Adipocyte (in vitro differentiated cells): ENCODE results near the gene EXOC6B.

ENCODE experiments used
- DNase-seq: peaks from one replicate; pipeline ENCODE4 v3.0.0-alpha.2; 2015; ENCODE audit warnings: low read depth
- H3K27me3 ChIP-seq: replicated peaks from 2 replicates; pipeline ENCODE4 v1.7.0; 2013; ENCODE audit warnings: mild to moderate bottlenecking, low read length, moderate library complexity; ENCODE audit not compliant: control insufficient read depth, insufficient read depth
- H3K36me3 ChIP-seq: 2 replicates; pipeline ENCODE4 v1.7.0; 2013; ENCODE audit warnings: low read length, mild to moderate bottlenecking, moderate library complexity; ENCODE audit not compliant: control insufficient read depth, insufficient read depth, severe bottlenecking
- H3K4me1 ChIP-seq: 2 replicates; pipeline ENCODE4 v1.7.0; 2013; ENCODE audit warnings: mild to moderate bottlenecking, low read length, moderate library complexity; ENCODE audit not compliant: control insufficient read depth, insufficient read depth
- H3K4me3 ChIP-seq: 2 replicates; pipeline ENCODE4 v1.7.0; 2013; ENCODE audit warnings: mild to moderate bottlenecking, low read length, moderate library complexity
- H3K9ac ChIP-seq: 2 replicates; pipeline ENCODE4 v1.7.0; 2013; ENCODE audit warnings: mild to moderate bottlenecking, low read length, moderate library complexity
- H3K9me3 ChIP-seq: 2 replicates; pipeline ENCODE4 v1.7.0; 2013; ENCODE audit warnings: mild to moderate bottlenecking, low read length, moderate library complexity; ENCODE audit not compliant: control insufficient read depth

EXOC6B gene

GRCh38 chr2:72757177-72757775, 68.6 kb downstream of the EXOC6B start:
- peaks cover 4% of the 10 kb centered on the region for H3K36me3 ChIP-seq
- H3K4me3 ChIP-seq: no peak overlapping the region
- peaks cover 19% of the 10 kb centered on the region for H3K9me3 ChIP-seq
- DNase-seq: peak; percentile 28
- no peaks in the 10 kb centered on the region for H3K27me3 ChIP-seq
- no peak overlapping the region for H3K9ac ChIP-seq
- peaks cover 23% of the 10 kb centered on the region for H3K4me1 ChIP-seq

- no peak overlapping the region for H3K4me3 ChIP-seq
- peak; percentile 28 for DNase-seq
- no peak overlapping the region for H3K9ac ChIP-seq
- peaks cover 5% of the 10 kb centered on the region for H3K9me3 ChIP-seq
- no peaks in the 10 kb centered on the region for H3K27me3 ChIP-seq
- H3K4me1 ChIP-seq: peaks cover 23% of the 10 kb centered on the region
- H3K36me3 ChIP-seq: peaks cover 3% of the 10 kb centered on the region
These were observed 70.0 kb downstream of the EXOC6B start for GRCh38 chr2:72755647-72756423.

- H3K9ac ChIP-seq: no peak overlapping the region
- H3K4me3 ChIP-seq: no peak overlapping the region
- no peaks in the 10 kb centered on the region for H3K36me3 ChIP-seq
- H3K9me3 ChIP-seq: no peaks in the 10 kb centered on the region
- no peak for DNase-seq
- H3K27me3 ChIP-seq: no peaks in the 10 kb centered on the region
- H3K4me1 ChIP-seq: peaks cover 23% of the 10 kb centered on the region
These were observed 71.1 kb downstream of the EXOC6B start for GRCh38 chr2:72754628-72755320.

GRCh38 chr2:72750977-72751639, 74.7 kb downstream of the EXOC6B start:
- DNase-seq: no peak
- H3K4me3 ChIP-seq: no peak overlapping the region
- no peaks in the 10 kb centered on the region for H3K27me3 ChIP-seq
- H3K36me3 ChIP-seq: no peaks in the 10 kb centered on the region
- peaks cover 9% of the 10 kb centered on the region for H3K4me1 ChIP-seq
- H3K9me3 ChIP-seq: no peaks in the 10 kb centered on the region
- H3K9ac ChIP-seq: no peak overlapping the region

- Histone ChIP-seq H3K4me3 (no peak overlapping the region), H3K9ac (no peak overlapping the region), H3K27me3 (no peaks in the 10 kb centered on the region), H3K4me1 (peaks cover 5% of the 10 kb centered on the region), H3K9me3 (no peaks in the 10 kb centered on the region), H3K36me3 (no peaks in the 10 kb centered on the region)
- DNase-seq: no peak
These were observed 75.4 kb downstream of the EXOC6B start for GRCh38 chr2:72750466-72750865.

- Histone ChIP-seq H3K27me3 (no peaks in the 10 kb centered on the region), H3K36me3 (no peaks in the 10 kb centered on the region), H3K4me3 (no peak overlapping the region), H3K4me1 (peaks cover 13% of the 10 kb centered on the region), H3K9me3 (no peaks in the 10 kb centered on the region), H3K9ac (no peak overlapping the region)
- no peak for DNase-seq
These were observed 78.5 kb downstream of the EXOC6B start for GRCh38 chr2:72747344-72747743.

GRCh38 chr2:72745679-72746368, 80.0 kb downstream of the EXOC6B start:
- Histone ChIP-seq H3K36me3 (no peaks in the 10 kb centered on the region), H3K4me3 (no peak overlapping the region), H3K9me3 (no peaks in the 10 kb centered on the region), H3K27me3 (no peaks in the 10 kb centered on the region), H3K4me1 (peaks cover 13% of the 10 kb centered on the region), H3K9ac (no peak overlapping the region)
- DNase-seq: peak; percentile 91

GRCh38 chr2:72744049-72744448, 81.8 kb downstream of the EXOC6B start:
- DNase-seq: peak; percentile 60
- Histone ChIP-seq H3K9me3 (no peaks in the 10 kb centered on the region), H3K4me3 (no peak overlapping the region), H3K4me1 (peaks cover 13% of the 10 kb centered on the region), H3K27me3 (no peaks in the 10 kb centered on the region), H3K36me3 (peaks cover 7% of the 10 kb centered on the region), H3K9ac (no peak overlapping the region)

- DNase-seq: no peak
- Histone ChIP-seq H3K9ac (no peak overlapping the region), H3K9me3 (no peaks in the 10 kb centered on the region), H3K4me1 (peaks cover 13% of the 10 kb centered on the region), H3K4me3 (no peak overlapping the region), H3K36me3 (peaks cover 7% of the 10 kb centered on the region), H3K27me3 (no peaks in the 10 kb centered on the region)
These were observed 82.4 kb downstream of the EXOC6B start for GRCh38 chr2:72743481-72743880.

- no peak overlapping the region for H3K4me3 ChIP-seq
- H3K27me3 ChIP-seq: no peaks in the 10 kb centered on the region
- H3K9ac ChIP-seq: no peak overlapping the region
- DNase-seq: no peak
- H3K4me1 ChIP-seq: no peaks in the 10 kb centered on the region
- H3K36me3 ChIP-seq: peaks cover 7% of the 10 kb centered on the region
- no peaks in the 10 kb centered on the region for H3K9me3 ChIP-seq
These were observed 87.7 kb downstream of the EXOC6B start for GRCh38 chr2:72738096-72738495.
